DMS114 treated with DMSO at 0.1 percent for 48 hours (cell line): ENCODE results near the gene CNTROB.

ENCODE experiments used
- DNase-seq: peaks from one replicate; lab custom pipeline; 2025; ENCODE audit not compliant: unreplicated experiment; lab: John Stamatoyannopoulos, UW

CNTROB gene

DNA sequence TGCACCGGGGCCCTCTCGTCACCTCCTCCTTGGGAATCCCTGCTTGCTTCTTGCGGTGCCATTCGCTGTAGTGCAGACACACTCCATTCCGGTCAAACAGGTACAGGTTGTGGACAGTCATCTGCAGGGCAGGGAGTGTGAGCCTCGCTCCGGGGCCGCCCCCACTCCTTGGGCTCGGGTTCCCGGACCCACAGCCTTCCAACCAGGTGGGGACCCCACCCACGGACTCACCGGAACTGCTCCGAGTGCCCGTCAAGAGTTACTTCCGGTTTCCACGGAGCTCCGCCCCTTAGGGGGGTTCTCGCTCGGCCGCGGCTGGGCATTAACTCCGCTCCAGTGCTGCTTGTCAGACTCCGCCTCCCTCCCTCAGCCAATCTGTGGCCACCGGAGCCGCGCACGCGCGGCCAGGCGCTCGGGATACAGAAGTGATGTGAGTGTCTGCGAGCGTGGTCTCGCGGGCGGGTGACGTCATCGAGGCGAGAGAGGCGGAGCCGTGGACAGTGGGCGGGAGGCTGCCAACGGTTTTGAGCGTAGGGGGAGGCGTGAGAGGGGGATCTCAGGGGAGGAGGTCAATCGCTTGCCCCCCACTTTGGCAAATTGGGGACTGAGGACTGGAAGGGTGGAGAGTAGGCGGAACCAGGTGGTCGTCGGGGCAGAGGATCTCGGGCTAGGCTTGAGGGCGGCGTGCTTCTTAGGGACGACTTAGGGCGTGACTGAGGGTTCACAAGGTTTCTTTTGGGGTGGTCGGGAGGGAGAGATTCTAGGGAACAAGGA lies at the start of gene CNTROB, which contains the start of gene TRAPPC1:
Gene CNTROB, plus strand, starts transcription at position 498 of the 774 bp plus-strand sequence. CDS start 874 bp downstream, outside the sequence.
Gene TRAPPC1, minus strand, starts transcription at position 238 of the 774 bp plus-strand sequence. Its CDS starts 117 bp downstream, at position 121.
- peak; percentile 96 for DNase-seq

DNA sequence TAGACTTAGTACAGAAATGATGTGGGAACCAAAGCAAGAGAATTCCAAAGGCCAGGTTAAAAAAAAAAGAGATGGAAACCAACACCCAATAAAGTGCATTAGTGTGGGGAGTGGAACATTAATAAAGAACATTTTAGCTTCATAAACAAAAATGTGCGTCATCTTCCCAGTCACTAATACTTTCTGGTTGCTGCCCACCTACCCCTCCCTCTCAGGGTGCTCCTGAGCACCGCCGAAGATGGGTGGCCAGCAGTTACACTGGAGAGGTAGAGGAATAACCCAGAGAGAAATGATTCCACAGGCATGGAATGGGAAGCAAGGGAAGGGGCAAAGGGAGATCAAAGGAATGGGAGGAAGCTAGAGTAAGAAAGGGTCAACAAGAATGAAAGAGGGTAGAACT lies 49.4 kb upstream of the CNTROB start:
- no peak for DNase-seq

- no peak for DNase-seq
Measured at GRCh38 chr17:7883781-7884386, 48.1 kb upstream of the CNTROB start.

DNA sequence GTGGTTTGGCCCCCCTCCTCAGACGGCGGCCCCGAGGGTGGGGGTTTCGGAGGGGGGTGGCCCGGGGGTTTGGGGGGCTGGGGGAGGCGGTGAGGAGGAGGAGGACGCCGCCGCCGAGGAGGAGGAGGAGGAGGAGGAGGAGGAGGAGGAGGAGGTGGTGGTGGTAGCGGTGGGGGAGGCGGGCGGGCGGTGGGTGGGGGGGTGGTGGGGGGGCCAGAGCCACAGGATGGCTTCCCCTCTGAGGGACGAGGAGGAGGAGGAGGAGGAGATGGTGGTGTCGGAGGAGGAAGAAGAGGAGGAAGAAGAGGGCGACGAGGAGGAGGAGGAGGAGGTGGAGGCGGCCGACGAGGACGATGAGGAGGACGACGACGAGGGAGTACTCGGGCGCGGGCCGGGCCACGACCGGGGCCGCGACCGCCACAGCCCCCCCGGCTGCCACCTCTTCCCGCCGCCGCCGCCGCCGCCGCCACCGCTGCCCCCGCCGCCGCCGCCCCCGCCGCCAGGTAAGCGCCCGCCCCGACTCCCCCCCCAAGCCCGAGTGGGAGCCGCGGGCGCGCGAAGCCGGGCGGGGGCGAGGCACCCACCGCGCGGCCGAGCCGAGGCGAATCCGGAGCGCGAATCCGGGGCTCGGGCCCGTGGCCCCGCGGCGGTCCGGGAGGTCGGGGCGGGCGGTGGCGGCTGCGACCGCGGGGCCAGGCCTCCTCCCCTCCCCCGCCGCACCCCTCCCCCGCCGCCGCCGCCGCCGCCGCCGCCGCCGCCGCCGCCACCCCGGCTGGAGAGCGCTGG lies 47.2 kb upstream of the CNTROB start:
- no peak for DNase-seq

- no peak for DNase-seq
Measured at GRCh38 chr17:7885367-7886226, 46.4 kb upstream of the CNTROB start.

DNA sequence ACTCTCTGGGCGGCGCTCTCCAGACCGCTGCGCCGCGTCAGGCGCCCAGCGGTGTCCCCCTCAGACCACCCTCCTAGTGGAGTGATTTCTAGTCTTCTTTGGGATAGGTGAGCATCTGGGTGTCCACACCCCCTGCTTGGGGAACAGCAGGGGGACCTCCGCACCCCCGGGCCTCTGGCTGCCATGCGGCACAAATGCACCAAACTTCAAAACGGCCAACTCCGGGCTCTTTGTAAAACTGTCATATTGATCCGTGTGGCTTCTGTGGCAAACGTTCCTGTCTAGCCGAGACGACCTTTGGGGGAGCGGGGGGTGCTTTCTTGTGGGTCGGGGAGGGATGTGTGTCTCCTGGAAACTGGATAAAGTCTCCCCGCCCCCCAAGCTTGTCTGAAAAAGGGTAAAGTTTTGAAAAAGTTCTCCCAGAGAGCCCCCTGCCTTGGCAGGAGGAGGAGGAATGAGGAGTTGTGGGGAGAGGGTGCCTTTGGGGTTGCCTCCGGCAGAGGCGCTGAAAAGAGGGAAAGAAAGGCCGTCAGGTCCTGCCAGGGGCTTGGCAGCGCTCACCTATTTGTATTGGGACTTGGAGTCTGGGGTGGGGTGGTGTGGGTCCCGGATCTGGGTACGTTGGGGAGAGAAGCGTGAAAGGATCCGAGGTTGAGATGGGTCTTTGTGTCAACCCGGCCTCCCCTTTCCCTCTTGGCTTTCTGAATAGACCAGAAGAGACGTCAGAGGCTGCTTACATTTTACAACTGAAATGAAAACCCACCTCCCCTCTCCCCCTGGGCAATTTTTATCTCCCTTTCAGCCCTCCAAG lies 45.6 kb upstream of the CNTROB start:
- DNase-seq: no peak

GRCh38 chr17:7887038-7887481 lies 44.9 kb upstream of the CNTROB start:
- DNase-seq: peak; percentile 80

- peak; percentile 91 for DNase-seq
Measured at GRCh38 chr17:7887482-7888183, 44.4 kb upstream of the CNTROB start.

GRCh38 chr17:7888184-7888920 lies 43.7 kb upstream of the CNTROB start, which contains the start of gene CHD3:
Gene CHD3 (plus strand): TSS chr17:7888789. CDS start chr17:7889001, 212 bp downstream.
- DNase-seq: no peak

DNA sequence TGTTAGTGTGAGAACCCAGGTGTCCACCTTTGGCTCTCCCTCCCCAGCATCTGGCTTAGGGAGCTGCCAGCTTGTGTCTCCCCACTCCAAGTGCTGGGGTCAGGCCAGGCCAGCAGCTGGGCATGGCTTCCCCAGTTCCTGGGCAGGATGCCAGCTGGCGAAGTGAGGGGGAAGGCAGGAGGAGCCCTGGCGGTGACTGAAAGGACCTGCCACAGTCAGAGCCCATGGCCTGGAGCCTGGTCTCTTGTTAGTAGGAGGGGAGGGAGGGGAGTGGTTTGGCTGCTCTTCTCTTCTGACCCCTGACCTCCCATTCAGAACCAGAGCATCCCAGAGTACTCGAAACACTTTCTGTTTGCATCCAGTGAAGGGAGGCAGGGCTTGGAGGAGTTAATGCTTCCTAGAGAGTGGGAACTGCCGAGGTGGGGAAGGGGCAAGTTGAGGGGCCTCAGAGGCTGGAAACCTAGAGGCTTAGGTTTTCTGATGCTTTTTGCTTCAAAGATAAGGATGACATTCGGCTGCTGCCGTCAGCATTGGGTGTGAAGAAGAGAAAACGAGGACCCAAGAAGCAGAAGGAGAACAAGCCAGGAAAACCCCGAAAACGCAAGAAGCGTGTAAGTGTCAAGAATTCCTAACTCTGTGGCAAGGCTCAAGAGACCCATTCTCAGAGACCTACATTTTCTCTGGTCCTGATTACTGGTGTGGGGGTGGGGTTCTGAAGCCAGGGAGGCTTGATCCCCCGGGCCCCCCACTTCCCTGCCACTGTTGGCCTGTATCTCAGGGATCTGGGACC lies 42.6 kb upstream of the CNTROB start:
- DNase-seq: no peak

- no peak for DNase-seq
Measured at GRCh38 chr17:7893187-7893880, 38.7 kb upstream of the CNTROB start.

GRCh38 chr17:7894226-7894625 lies 37.8 kb upstream of the CNTROB start:
- DNase-seq: no peak

DNA sequence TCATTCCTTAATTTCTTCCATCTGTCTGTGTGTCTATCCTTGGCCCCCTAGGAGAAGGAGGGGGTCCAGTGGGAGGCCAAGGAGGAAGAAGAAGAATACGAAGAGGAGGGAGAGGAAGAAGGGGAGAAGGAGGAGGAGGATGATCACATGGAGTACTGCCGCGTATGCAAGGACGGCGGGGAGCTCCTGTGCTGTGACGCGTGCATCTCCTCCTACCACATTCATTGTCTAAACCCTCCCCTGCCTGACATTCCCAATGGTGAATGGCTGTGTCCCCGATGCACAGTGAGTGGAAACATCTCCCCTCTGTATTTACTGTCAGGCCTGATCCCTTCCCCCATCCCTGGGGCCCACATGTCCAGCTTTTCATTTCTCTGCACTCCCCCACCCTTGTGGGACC lies 37.1 kb upstream of the CNTROB start:
- no peak for DNase-seq

GRCh38 chr17:7897090-7897489 lies 34.9 kb upstream of the CNTROB start:
- DNase-seq: no peak

- DNase-seq: no peak
Measured at GRCh38 chr17:7897773-7898172, 34.2 kb upstream of the CNTROB start.

DNA sequence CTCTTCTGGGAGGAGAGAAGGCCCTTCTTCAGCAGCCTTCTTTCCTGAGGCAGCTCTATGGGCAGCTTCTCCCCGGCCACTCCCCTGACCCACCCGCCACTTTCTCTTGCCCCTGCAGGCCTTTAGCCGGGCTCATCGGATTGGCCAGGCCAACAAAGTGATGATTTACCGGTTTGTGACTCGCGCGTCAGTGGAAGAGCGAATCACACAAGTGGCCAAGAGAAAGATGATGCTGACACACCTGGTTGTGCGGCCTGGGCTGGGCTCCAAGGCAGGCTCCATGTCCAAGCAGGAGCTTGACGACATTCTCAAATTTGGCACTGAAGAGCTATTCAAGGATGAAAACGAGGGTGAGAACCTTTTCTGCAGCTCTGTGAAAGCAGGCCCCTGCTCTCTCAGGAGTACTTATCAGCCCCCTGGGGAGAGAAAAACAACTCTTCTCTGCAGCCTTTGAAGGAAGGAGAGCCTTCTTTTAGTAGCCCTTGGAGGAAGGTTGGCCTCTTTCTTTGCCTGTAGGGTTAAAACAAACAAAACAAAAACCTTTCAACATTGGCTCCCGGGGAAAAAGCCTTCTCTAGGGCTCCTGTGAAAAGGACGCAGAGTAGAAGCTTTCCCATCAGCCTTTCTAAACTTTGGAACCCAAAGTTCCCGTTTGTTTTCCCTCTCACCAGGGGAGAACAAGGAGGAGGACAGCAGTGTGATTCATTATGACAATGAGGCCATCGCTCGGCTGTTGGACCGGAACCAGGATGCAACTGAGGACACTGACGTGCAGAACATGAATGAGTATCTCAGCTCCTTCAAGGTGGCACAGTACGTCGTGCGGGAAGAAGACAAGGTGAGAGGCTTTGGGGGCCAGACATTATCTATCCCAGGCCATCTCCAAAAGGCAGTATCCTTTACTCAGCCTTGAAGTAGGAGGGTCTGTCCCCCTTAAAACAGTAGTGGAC lies 28.6 kb upstream of the CNTROB start:
- DNase-seq: no peak
